A549 treated with dexamethasone at 1 μM for 4 hours (cell line): Measurements from ENCODE around the gene CMTM8. TPM values are rescaled to one million over a fixed set of nuclear protein-coding genes. Genes with fewer than 3 reads are reported as not detected.

Source experiments
- total RNA-seq: library from RNA; stranded (reverse); fragments of 200-300 nt; extraction: Qiagen RNA extraction; gene quantifications from 5 replicates; pipeline ENCODE4 v1.2.3, GENCODE V29; 2022

Gene CMTM8
- total RNA-seq: 8.4 to 15.1 TPM (median 12.8 TPM) in 5 replicates

GRCh38 chr3:32238453-32239306, at the start of gene CMTM8:
TSS of gene CMTM8 (plus strand) at chr3:32238680. CDS start at chr3:32238973, 293 bp downstream.

GRCh38 chr3:32391643-32392535, 153.4 kb downstream of the CMTM8 start, which contains the start of gene CMTM7:
TSS of gene CMTM7 (plus strand) at chr3:32391853. CDS start at chr3:32391907, 54 bp downstream.

Other genes with a start within 250 kb of the CMTM8 start
- 16.0 to 22.1 TPM (median 19.4 TPM) in 5 replicates for gene GPD1L, start 132.1 kb upstream of the CMTM8 start, total RNA-seq
- 29.5 to 39.3 TPM (median 36.1 TPM) in 5 replicates for gene CMTM7, start 153.2 kb downstream of the CMTM8 start, total RNA-seq